ENCODE measurements around the gene VDR.

The VDR gene

GRCh38 chr12:47942614-47943225, 37.9 kb upstream of the VDR start:
- TF ChIP-seq CTCF (IDR thresholded peaks at IDR 0.05; ENCODE audit: low read depth, low read length, poor library complexity, severe bottlenecking) (no peak), EZH2phosphoT487 (IDR thresholded peaks at IDR 0.05; ENCODE audit: borderline replicate concordance, low read length) (no peak)
- no peaks in the 10 kb centered on the region for H3K9me3 ChIP-seq (ENCODE audit: control insufficient read depth, insufficient read depth, low read length)
- no peak overlapping the region for H3K27ac ChIP-seq (ENCODE audit: low read depth, low read length)
- H3K4me2 ChIP-seq (ENCODE audit: low read length): no peak overlapping the region
- no peak overlapping the region for H3K4me3 ChIP-seq (ENCODE audit: low read length)
- no peaks in the 10 kb centered on the region for H3K79me2 ChIP-seq (ENCODE audit: control insufficient read depth, low read length)
- H3F3A ChIP-seq (ENCODE audit: control insufficient read depth, insufficient read depth): no peaks in the 10 kb centered on the region
- H3K4me1 ChIP-seq (ENCODE audit: control insufficient read depth, low read length): peaks cover 4% of the 10 kb centered on the region; the same call in 1 of the 2 replicates
- H4K20me1 ChIP-seq (ENCODE audit: control insufficient read depth, insufficient read depth, low read depth, low read length): no peaks in the 10 kb centered on the region
- H3K9me2 ChIP-seq (replicated peaks; ENCODE audit: control insufficient read depth, low read length): no peaks in the 10 kb centered on the region
- H3K27me3 ChIP-seq (ENCODE audit: control insufficient read depth, low read length): peaks cover 2% of the 10 kb centered on the region; the same call in 1 of the 2 replicates
- H3K36me3 ChIP-seq (ENCODE audit: control insufficient read depth, low read length): no peaks in the 10 kb centered on the region

GRCh38 chr12:47941871-47942613, 37.2 kb upstream of the VDR start:
- Histone ChIP-seq H3K9me3 (ENCODE audit: control insufficient read depth, insufficient read depth, low read length) (no peaks in the 10 kb centered on the region), H3K27ac (ENCODE audit: low read depth, low read length) (no peak overlapping the region), H3F3A (ENCODE audit: control insufficient read depth, insufficient read depth) (no peaks in the 10 kb centered on the region), H3K4me1 (ENCODE audit: control insufficient read depth, low read length) (peaks cover 4% of the 10 kb centered on the region; the same call in 1 of the 2 replicates), H4K20me1 (ENCODE audit: control insufficient read depth, insufficient read depth, low read depth, low read length) (no peaks in the 10 kb centered on the region), H3K9me2 (replicated peaks; ENCODE audit: control insufficient read depth, low read length) (no peaks in the 10 kb centered on the region), H3K4me3 (ENCODE audit: low read length) (no peak overlapping the region), H3K4me2 (ENCODE audit: low read length) (no peak overlapping the region), H3K27me3 (ENCODE audit: control insufficient read depth, low read length) (peaks cover 2% of the 10 kb centered on the region; the same call in 1 of the 2 replicates), H3K79me2 (ENCODE audit: control insufficient read depth, low read length) (no peaks in the 10 kb centered on the region), H3K36me3 (ENCODE audit: control insufficient read depth, low read length) (no peaks in the 10 kb centered on the region)
- no peak for TF ChIP-seq EZH2phosphoT487 (IDR thresholded peaks at IDR 0.05; ENCODE audit: borderline replicate concordance, low read length)
- TF ChIP-seq CTCF (IDR thresholded peaks at IDR 0.05; ENCODE audit: low read depth, low read length, poor library complexity, severe bottlenecking): peak; percentile 48

- no peak overlapping the region for H3K4me3 ChIP-seq (ENCODE audit: low read length)
- H3K4me2 ChIP-seq (ENCODE audit: low read length): no peak overlapping the region
- no peaks in the 10 kb centered on the region for H3F3A ChIP-seq (ENCODE audit: control insufficient read depth, insufficient read depth)
- H3K79me2 ChIP-seq (ENCODE audit: control insufficient read depth, low read length): no peaks in the 10 kb centered on the region
- H3K9me2 ChIP-seq (replicated peaks; ENCODE audit: control insufficient read depth, low read length): no peaks in the 10 kb centered on the region
- no peaks in the 10 kb centered on the region for H3K9me3 ChIP-seq (ENCODE audit: control insufficient read depth, insufficient read depth, low read length)
- H3K27ac ChIP-seq (ENCODE audit: low read depth, low read length): no peak overlapping the region
- H4K20me1 ChIP-seq (ENCODE audit: control insufficient read depth, insufficient read depth, low read depth, low read length): no peaks in the 10 kb centered on the region
- no peaks in the 10 kb centered on the region for H3K36me3 ChIP-seq (ENCODE audit: control insufficient read depth, low read length)
- H3K27me3 ChIP-seq (ENCODE audit: control insufficient read depth, low read length): peaks cover 2% of the 10 kb centered on the region; the same call in 1 of the 2 replicates
- peaks cover 4% of the 10 kb centered on the region; the same call in 1 of the 2 replicates for H3K4me1 ChIP-seq (ENCODE audit: control insufficient read depth, low read length)
- TF ChIP-seq EZH2phosphoT487 (IDR thresholded peaks at IDR 0.05; ENCODE audit: borderline replicate concordance, low read length) (no peak), CTCF (IDR thresholded peaks at IDR 0.05; ENCODE audit: low read depth, low read length, poor library complexity, severe bottlenecking) (no peak)
Measured at GRCh38 chr12:47941475-47941780, 36.6 kb upstream of the VDR start.
